Body of pancreas (tissue), 4 donors: Measurements from ENCODE around the gene DRAP1.

Experiments
- POLR2A ChIP-seq, 3 donors: fragments of 450-650 bp; IDR thresholded peaks; one replicate each; pipeline ENCODE4 v1.6.1; 2016; ENCODE audit warnings: antibody characterized with exemption in 3 of 3, mild to moderate bottlenecking in 2 of 3
- TF ChIP-seq, protein P1 (sequence below), 7 experiments: fragments of 450-650 bp in 4 of 7; fragments of 200-600 bp in 3 of 7; sonication (generic) in 3 of 7; IDR thresholded peaks; one replicate each; pipeline ENCODE4 v1.5.1; 2016 to 2019; ENCODE audit warnings: antibody characterized with exemption in 7 of 7

DNA sequence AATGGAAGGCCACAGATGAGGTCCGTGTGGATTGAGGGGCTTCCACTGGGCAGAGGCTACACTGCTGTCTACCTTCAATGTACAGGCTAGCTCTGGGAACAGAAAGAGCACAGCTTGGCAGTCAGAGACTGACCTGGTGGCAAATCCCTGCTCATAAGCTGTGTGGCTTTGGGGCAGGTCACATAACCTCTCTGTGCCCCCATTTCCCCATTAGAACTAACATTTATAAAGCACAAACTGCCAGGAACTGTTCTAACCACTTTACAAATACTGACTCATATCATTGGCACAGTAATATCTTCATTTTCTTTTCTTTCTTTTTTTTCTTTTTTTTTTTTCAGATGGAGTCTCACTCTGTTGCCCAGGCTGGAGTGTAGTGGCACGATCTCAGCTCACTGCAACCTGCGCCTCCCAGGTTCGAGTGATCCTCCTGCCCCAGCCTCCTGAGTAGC, 22.2 kb upstream of the DRAP1 start:
- TF ChIP-seq, protein P1, sequence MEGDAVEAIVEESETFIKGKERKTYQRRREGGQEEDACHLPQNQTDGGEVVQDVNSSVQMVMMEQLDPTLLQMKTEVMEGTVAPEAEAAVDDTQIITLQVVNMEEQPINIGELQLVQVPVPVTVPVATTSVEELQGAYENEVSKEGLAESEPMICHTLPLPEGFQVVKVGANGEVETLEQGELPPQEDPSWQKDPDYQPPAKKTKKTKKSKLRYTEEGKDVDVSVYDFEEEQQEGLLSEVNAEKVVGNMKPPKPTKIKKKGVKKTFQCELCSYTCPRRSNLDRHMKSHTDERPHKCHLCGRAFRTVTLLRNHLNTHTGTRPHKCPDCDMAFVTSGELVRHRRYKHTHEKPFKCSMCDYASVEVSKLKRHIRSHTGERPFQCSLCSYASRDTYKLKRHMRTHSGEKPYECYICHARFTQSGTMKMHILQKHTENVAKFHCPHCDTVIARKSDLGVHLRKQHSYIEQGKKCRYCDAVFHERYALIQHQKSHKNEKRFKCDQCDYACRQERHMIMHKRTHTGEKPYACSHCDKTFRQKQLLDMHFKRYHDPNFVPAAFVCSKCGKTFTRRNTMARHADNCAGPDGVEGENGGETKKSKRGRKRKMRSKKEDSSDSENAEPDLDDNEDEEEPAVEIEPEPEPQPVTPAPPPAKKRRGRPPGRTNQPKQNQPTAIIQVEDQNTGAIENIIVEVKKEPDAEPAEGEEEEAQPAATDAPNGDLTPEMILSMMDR (IDR thresholded peaks at IDR 0.05): no peak
- TF ChIP-seq POLR2A (IDR thresholded peaks at IDR 0.05): no peak
